Vagina (tissue), 2 donors: ENCODE measurements around the gene CETN2.

Source experiments
- CTCF ChIP-seq, 3 experiments: fragments of 450-650 bp in 2 of 3; fragments of 200-600 bp in 1 of 3; sonication (generic) in 1 of 3; IDR thresholded peaks; one replicate each; pipeline ENCODE4 v1.5.1; 2017 to 2019; ENCODE audit warnings: antibody characterized with exemption in 3 of 3, mild to moderate bottlenecking in 2 of 3, moderate library complexity in 2 of 3
- POLR2A ChIP-seq, 2 donors: fragments of 450-650 bp; IDR thresholded peaks; one replicate each; pipeline ENCODE4 v1.6.1; 2017; ENCODE audit warnings: antibody characterized with exemption in 2 of 2, mild to moderate bottlenecking in 2 of 2, moderate library complexity in 2 of 2

GRCh38 chrX:152833378-152833777 is 2.8 kb upstream of the CETN2 start:
- TF ChIP-seq CTCF (IDR thresholded peaks at IDR 0.05) (no peak), POLR2A (IDR thresholded peaks at IDR 0.05) (no peak)
